Liver (tissue), 9 donors: ENCODE measurements around the gene CDH18. TPM values are rescaled to one million over a fixed set of nuclear protein-coding genes. Genes with fewer than 3 reads are reported as not detected.
"Not testable (repeated sequence)": the region's sequence is repeated elsewhere in the genome, so short reads cannot be mapped to it uniquely, and the experiment has no call there.

ENCODE experiments used
- DNase-seq: peaks from one replicate; pipeline ENCODE4 v3.0.0-alpha.2; 2017; ENCODE audit warnings: low spot score
- H3K27ac ChIP-seq, 2 donors: one replicate each; pipeline ENCODE4 v1.7.0; 2013; ENCODE audit warnings: inconsistent platforms in 2 of 2, low read length in 2 of 2, control low read depth in 1 of 2, low read depth in 1 of 2, mild to moderate bottlenecking in 1 of 2
- H3K27me3 ChIP-seq, 4 donors: one replicate each; pipeline versions ENCODE4 v1.6.1 to v1.7.0; 2013; ENCODE audit warnings: low read length in 3 of 4, inconsistent platforms in 1 of 4, mild to moderate bottlenecking in 1 of 4, moderate library complexity in 1 of 4; ENCODE audit not compliant: control insufficient read depth in 4 of 4, insufficient read depth in 4 of 4
- H3K36me3 ChIP-seq, 4 donors: one replicate each; pipeline versions ENCODE4 v1.6.1 to v1.7.0; 2013; ENCODE audit warnings: low read length in 3 of 4, mild to moderate bottlenecking in 3 of 4, low read depth in 1 of 4, moderate library complexity in 1 of 4; ENCODE audit not compliant: control insufficient read depth in 4 of 4, insufficient read depth in 3 of 4
- H3K4me1 ChIP-seq, 4 donors: one replicate each; pipeline versions ENCODE4 v1.6.1 to v1.7.0; 2013; ENCODE audit warnings: low read length in 3 of 4, mild to moderate bottlenecking in 3 of 4, moderate library complexity in 1 of 4; ENCODE audit not compliant: control insufficient read depth in 4 of 4, insufficient read depth in 4 of 4
- H3K4me3 ChIP-seq, 3 donors: one replicate each; pipeline versions ENCODE4 v1.6.1 to v1.7.0; 2013; ENCODE audit warnings: low read length in 3 of 3, control low read depth in 1 of 3, low read depth in 1 of 3, mild to moderate bottlenecking in 1 of 3
- H3K9ac ChIP-seq, 2 donors: one replicate each; pipeline ENCODE4 v1.7.0; 2013; ENCODE audit warnings: low read length in 2 of 2, mild to moderate bottlenecking in 2 of 2, moderate library complexity in 2 of 2, control low read depth in 1 of 2, low read depth in 1 of 2
- H3K9me3 ChIP-seq, 4 donors: one replicate each; pipeline versions ENCODE4 v1.6.1 to v1.7.0; 2013; ENCODE audit warnings: low read length in 3 of 4; ENCODE audit not compliant: control insufficient read depth in 4 of 4
- CTCF ChIP-seq: fragments of 150-350 bp; IDR thresholded peaks from 2 replicates; pipeline ENCODE4 v1.5.1; 2017; ENCODE audit warnings: improper control_type of control experiment, low read depth, low read length; ENCODE audit not compliant: missing input control
- EGR1 ChIP-seq, 2 donors: IDR thresholded peaks; 2 replicates each; pipeline ENCODE4 v1.6.1; 2016 to 2018; ENCODE audit warnings: antibody characterized with exemption in 2 of 2, low read depth in 2 of 2
- FOXA2 ChIP-seq: IDR thresholded peaks from 2 replicates; pipeline ENCODE4 v1.6.1; 2016; ENCODE audit warnings: antibody characterized with exemption
- GABPA ChIP-seq, 2 donors: IDR thresholded peaks in 1 of 2; conservative IDR thresholded peaks in 1 of 2; 2 replicates each; pipeline ENCODE4 v1.6.1; 2016; ENCODE audit warnings: antibody characterized with exemption in 2 of 2, mild to moderate bottlenecking in 1 of 2, moderate library complexity in 1 of 2
- HNF4A ChIP-seq, 2 donors: conservative IDR thresholded peaks; 2 replicates each; pipeline ENCODE4 v1.6.1; 2016; ENCODE audit warnings: antibody characterized with exemption in 2 of 2, mild to moderate bottlenecking in 2 of 2
- HNF4G ChIP-seq: IDR thresholded peaks from 2 replicates; pipeline ENCODE4 v1.6.1; 2016; ENCODE audit warnings: antibody characterized with exemption
- JUND ChIP-seq, 2 donors: IDR thresholded peaks; 2 replicates each; pipeline ENCODE4 v1.6.1; 2016; ENCODE audit warnings: antibody characterized with exemption in 2 of 2
- RAD21 ChIP-seq, 2 donors: IDR thresholded peaks; 2 replicates each; pipeline ENCODE4 v1.6.1; 2016; ENCODE audit warnings: antibody characterized with exemption in 2 of 2, mild to moderate bottlenecking in 2 of 2
- REST ChIP-seq: IDR thresholded peaks from 2 replicates; pipeline ENCODE4 v1.6.1; 2016; ENCODE audit warnings: antibody characterized with exemption, mild to moderate bottlenecking
- RXRA ChIP-seq, 2 donors: IDR thresholded peaks; 2 replicates each; pipeline ENCODE4 v1.6.1; 2017 to 2018; ENCODE audit warnings: antibody characterized with exemption in 2 of 2, mild to moderate bottlenecking in 1 of 2
- SP1 ChIP-seq: IDR thresholded peaks from 2 replicates; pipeline ENCODE4 v1.6.1; 2018; ENCODE audit warnings: antibody characterized with exemption, mild to moderate bottlenecking
- TAF1 ChIP-seq: conservative IDR thresholded peaks from 2 replicates; pipeline ENCODE4 v1.6.1; 2016; ENCODE audit warnings: antibody characterized with exemption, mild to moderate bottlenecking
- YY1 ChIP-seq: IDR thresholded peaks from 2 replicates; pipeline ENCODE4 v1.6.1; 2016; ENCODE audit warnings: antibody characterized with exemption, mild to moderate bottlenecking
- WGBS: extraction: QIAGEN DNeasy Blood & Tissue Kit; methylation state at CpG from one replicate; pipeline ENCODE4 v1.1.7; 2013; 5-methylcytosine and 5-hydroxymethylcytosine counted together
- polyA plus RNA-seq, 2 donors: library from polyadenylated mRNA; stranded (reverse) in 1 of 2; unstranded in 1 of 2; fragments of 200-250 nt in 1 of 2; fragments of >200 nt in 1 of 2; fragmentation: Nextera tagmentation in 1 of 2; extraction: Ambion mirVana in 1 of 2; gene quantifications; one replicate each; pipeline versions ENCODE4 v1.2.1 to v1.2.3, GENCODE V29; 2013 to 2015
- total RNA-seq, 2 donors: library from RNA; depleted of rRNA; stranded (reverse); fragments of >200 nt; gene quantifications; one replicate each; pipeline ENCODE4 v1.2.3, GENCODE V29; 2014
- donor health status: healthy.
- donor health status: healthy.
- donor health status: healthy.
- donor health status: healthy.
- donor health status: healthy.

CDH18 gene
- total and polyA plus RNA-seq, 4 donors, result 0.19 TPM; not detected in 3

- no peak for TF ChIP-seq EGR1 (IDR thresholded peaks at IDR 0.05; ENCODE audit: low read depth in 2 of 2)
- Histone ChIP-seq H3K27me3 (no peaks in the 10 kb centered on the region), H3K36me3 (no peaks in the 10 kb centered on the region), H3K9me3 (no peaks in the 10 kb centered on the region), H3K9ac (no peak overlapping the region), H3K4me3 (no peak overlapping the region), H3K4me1 (no peaks in the 10 kb centered on the region), H3K27ac (no peak overlapping the region)
- 55% methylated on average over 5 of the region's 5 CpGs for WGBS
- no peak for DNase-seq
Measured at GRCh38 chr5:19790829-19791466, 197.1 kb downstream of the CDH18 start.

- no peak for DNase-seq
- TF ChIP-seq YY1 (no peak), SP1 (no peak), GABPA (IDR thresholded peaks at IDR 0.05 in 1 of 2, conservative IDR thresholded peaks at IDR 0.05 in 1 of 2) (no peak), TAF1 (no peak), HNF4G (no peak), HNF4A (conservative IDR thresholded peaks at IDR 0.05) (no peak), CTCF (no peak), RXRA (IDR thresholded peaks at IDR 0.05) (no peak), FOXA2 (no peak)
- no peaks in the 10 kb centered on the region for H3K9me3 ChIP-seq
- no peak overlapping the region for H3K27ac ChIP-seq
- H3K4me1 ChIP-seq, result no peaks in the 10 kb centered on the region
- H3K27me3 ChIP-seq, result no peaks in the 10 kb centered on the region
- H3K4me3 ChIP-seq, result no peak overlapping the region
- 78% methylated on average over 2 of the region's 2 CpGs for WGBS
- no peaks in the 10 kb centered on the region for H3K36me3 ChIP-seq
- H3K9ac ChIP-seq, result no peak overlapping the region
Measured at GRCh38 chr5:19782566-19782965, 205.4 kb downstream of the CDH18 start.

GRCh38 chr5:19777363-19777762 lies 210.6 kb downstream of the CDH18 start:
- no peak for DNase-seq
- no peak overlapping the region for H3K27ac ChIP-seq
- 63% methylated on average over 5 of the region's 5 CpGs for WGBS
- H3K4me1 ChIP-seq, result no peaks in the 10 kb centered on the region
- H3K4me3 ChIP-seq, result no peak overlapping the region
- H3K9ac ChIP-seq, result no peak overlapping the region
- no peaks in the 10 kb centered on the region for H3K9me3 ChIP-seq
- H3K27me3 ChIP-seq, result no peaks in the 10 kb centered on the region
- TF ChIP-seq JUND (IDR thresholded peaks at IDR 0.05), result no peak
- TF ChIP-seq RAD21 (IDR thresholded peaks at IDR 0.05), result no peak
- TF ChIP-seq FOXA2, result no peak
- TF ChIP-seq EGR1 (IDR thresholded peaks at IDR 0.05; ENCODE audit: low read depth in 2 of 2), result no peak
- no peak for TF ChIP-seq REST
- no peaks in the 10 kb centered on the region for H3K36me3 ChIP-seq

- H3K9me3 ChIP-seq, H3K27me3 ChIP-seq, H3K27ac ChIP-seq, H3K9ac ChIP-seq, H3K4me1 ChIP-seq, H3K4me3 ChIP-seq, H3K36me3 ChIP-seq, DNase-seq: not testable (repeated sequence)
- 71% methylated on average over 5 of the region's 5 CpGs for WGBS
Measured at GRCh38 chr5:19776886-19777285, 211.1 kb downstream of the CDH18 start.
